K562 (cell line): ENCODE measurements around the gene PPM1F. TPM values are rescaled to one million over a fixed set of nuclear protein-coding genes. Genes with fewer than 3 reads are reported as not detected.

ENCODE experiments used
- ATAC-seq: fragments of 200-7000 bp; cut with Tn5 transposase; 3 replicates; pipeline ENCODE4 v1.9.1; 2020; ENCODE audit warnings: moderate library complexity
- BruUV-seq: library from RNA; stranded (reverse); fragments of 400-500 nt; replicated peaks from 2 replicates; lab custom pipeline; 2021; lab: Mats Ljungman, UMichigan
- CTCF ChIA-PET: fragments of 300-600 bp; formaldehyde crosslinking; extraction: SDS; loops from one replicate; lab custom pipeline; 2021; ENCODE audit warnings: low intra/inter-chr PET ratio; lab: Yijun Ruan, JAX
- POLR2A ChIA-PET: fragments of 300-600, 350-650 bp; sonication (Branson Sonifier 250); formaldehyde crosslinking; extraction: SDS; loops from one replicate; lab custom pipeline; 2021; ENCODE audit warnings: antibody characterized with exemption, inconsistent platforms; lab: Yijun Ruan, JAX
- DNase-seq, 4 experiments: peaks; one replicate each; pipeline versions ENCODE4 v3.0.0 to v3.0.0-alpha.2; 2011 to 2018; ENCODE audit warnings: low spot score in 3 of 4, mixed read lengths in 3 of 4; ENCODE audit errors: extremely low read depth in 1 of 4
- FAIRE-seq: peaks from 2 replicates; lab custom pipeline; 2011; peaks lifted over from hg19 to GRCh38; lab: Jason Lieb, UNC
- H2AFZ ChIP-seq: 2 replicates; pipeline ENCODE4 v1.6.0; 2011; ENCODE audit warnings: low read depth, low read length, control low read depth, inconsistent platforms
- H3K27ac ChIP-seq: fragments of 200-600 bp; 3 replicates; pipeline ENCODE4 v1.8.0; 2011; ENCODE audit warnings: low read depth, mild to moderate bottlenecking, control low read depth, inconsistent platforms, low read length, moderate library complexity, mixed read lengths; ENCODE audit errors: extremely low read depth
- H3K27me3 ChIP-seq, 2 experiments: fragments of 300-600 bp in 1 of 2; 2 replicates in 1 of 2; 3 replicates in 1 of 2; pipeline versions ENCODE4 v1.6.0 to v1.8.0; 2011; ENCODE audit warnings: inconsistent platforms in 2 of 2, low read length in 2 of 2, mild to moderate bottlenecking in 1 of 2, mixed read lengths in 1 of 2, moderate library complexity in 1 of 2; ENCODE audit not compliant: control insufficient read depth in 2 of 2, insufficient read depth in 2 of 2
- H3K36me3 ChIP-seq: fragments of 300-600 bp; 3 replicates; pipeline ENCODE4 v1.8.0; 2011; ENCODE audit warnings: mild to moderate bottlenecking, low read length, inconsistent platforms; ENCODE audit not compliant: control insufficient read depth, insufficient read depth
- H3K4me1 ChIP-seq, 2 experiments: fragments of 200-600 bp in 1 of 2; replicated peaks in 1 of 2; 2 replicates in 1 of 2; 3 replicates in 1 of 2; pipeline versions ENCODE4 v1.5.1 to v1.8.0; 2011; ENCODE audit warnings: inconsistent platforms in 2 of 2, low read length in 2 of 2, mild to moderate bottlenecking in 1 of 2, mixed read lengths in 1 of 2, moderate library complexity in 1 of 2; ENCODE audit not compliant: control insufficient read depth in 2 of 2, insufficient read depth in 2 of 2
- H3K4me2 ChIP-seq: 2 replicates; pipeline ENCODE4 v1.6.1; 2011; ENCODE audit warnings: low read length, control low read depth, inconsistent platforms, mixed read lengths; ENCODE audit not compliant: insufficient read depth
- H3K4me3 ChIP-seq: fragments of 200-600 bp; sonication (generic), shearing (Covaris generic); 2 replicates; pipeline ENCODE4 v1.5.1; 2016; ENCODE audit warnings: control low read depth, inconsistent platforms
- H3K79me2 ChIP-seq: fragments of 200-600 bp; 3 replicates; pipeline ENCODE4 v1.8.0; 2011; ENCODE audit warnings: low read length, inconsistent platforms; ENCODE audit not compliant: control insufficient read depth, insufficient read depth
- H3K9ac ChIP-seq, 2 experiments: 2 replicates each; pipeline versions ENCODE4 v1.6.0 to v1.6.1; 2011; ENCODE audit warnings: low read depth in 2 of 2, low read length in 2 of 2, control low read depth in 1 of 2, inconsistent platforms in 1 of 2, mild to moderate bottlenecking in 1 of 2, mixed read lengths in 1 of 2; ENCODE audit not compliant: insufficient read depth in 1 of 2
- H3K9me1 ChIP-seq: one replicate; pipeline ENCODE4 v1.6.0; 2011; ENCODE audit warnings: inconsistent platforms, mild to moderate bottlenecking, low read length, moderate library complexity; ENCODE audit not compliant: control insufficient read depth, insufficient read depth
- H3K9me3 ChIP-seq: replicated peaks from 2 replicates; pipeline ENCODE4 v1.5.1; 2011; ENCODE audit warnings: low read depth, low read length, inconsistent platforms; ENCODE audit not compliant: control insufficient read depth, insufficient read depth
- H4K20me1 ChIP-seq: replicated peaks from 2 replicates; pipeline ENCODE4 v1.6.1; 2011; ENCODE audit warnings: low read length, inconsistent platforms, mixed read lengths; ENCODE audit not compliant: control insufficient read depth, insufficient read depth
- ATF7 ChIP-seq: fragments of 450-650 bp; IDR thresholded peaks from 2 replicates; pipeline ENCODE4 v1.7.1; 2014; ENCODE audit warnings: mild to moderate bottlenecking, moderate library complexity
- CTCF ChIP-seq, 3 experiments: IDR thresholded peaks in 2 of 3; conservative IDR thresholded peaks in 1 of 3; 2 replicates each; pipeline ENCODE4 v1.5.1; 2011 to 2012; ENCODE audit warnings: low read length in 3 of 3, mild to moderate bottlenecking in 3 of 3, control low read depth in 2 of 3, improper control_type of control experiment in 1 of 3, inconsistent platforms in 1 of 3, low read depth in 1 of 3, mixed read lengths in 1 of 3, moderate library complexity in 1 of 3; ENCODE audit not compliant: insufficient read depth in 2 of 3
- KDM2B ChIP-seq: fragments of 250-450 bp; sonication (Bioruptor Pico); IDR thresholded peaks from 2 replicates; pipeline ENCODE4 v1.8.0; 2021; ENCODE audit warnings: mild to moderate bottlenecking, moderate library complexity
- MCM2 ChIP-seq: fragments of 450-650 bp; IDR thresholded peaks from 2 replicates; pipeline ENCODE4 v1.6.1; 2017; ENCODE audit warnings: low read depth, mild to moderate bottlenecking
- TRIM28 ChIP-seq: fragments of 450-650 bp; IDR thresholded peaks from 2 replicates; pipeline ENCODE4 v1.6.1; 2017
- WGBS: fragments of 100-300 bp; shearing (Covaris generic); methylation state at CpG from one replicate; pipeline ENCODE4 v1.1.6; 2016; ENCODE audit warnings: low coverage, mixed read lengths; ENCODE audit not compliant: insufficient coverage; ENCODE audit errors: missing lambda C conversion rate; 5-methylcytosine and 5-hydroxymethylcytosine counted together
- in situ Hi-C: fragments of 300-500 bp; cut with MboI; formaldehyde crosslinking; loops from 4 replicates; pipeline ENCODE4 v1.15.0; 2018; ENCODE audit warnings: inconsistent platforms, mixed read lengths
- intact Hi-C: fragments of 100-400 bp; cut with micrococcal nuclease; formaldehyde crosslinking; loops from 2 replicates; pipeline ENCODE4 v1.14.2; 2022
- polyA plus RNA-seq, 8 experiments: library from polyadenylated mRNA; depleted of rRNA in 4 of 8; stranded (reverse) in 5 of 8; unstranded in 3 of 8; fragments of >200 nt; fragmentation: Nextera tagmentation in 2 of 8; fragmentation: Illumina TruSeq in 1 of 8; extraction: Ambion mirVana in 2 of 8; extraction: Trizol in 1 of 8; gene quantifications; 2 replicates each; pipeline versions ENCODE4 v1.2.1 to v1.2.3, GENCODE V29; 2011 to 2014; ENCODE audit warnings: inconsistent platforms in 1 of 8, missing spikeins in 1 of 8
- total RNA-seq, 7 experiments: library from RNA; depleted of rRNA in 6 of 7; stranded (reverse); fragments of >200 nt in 6 of 7; fragmentation: Illumina TruSeq in 2 of 7; extraction: Trizol in 2 of 7; gene quantifications; 2 replicates each; pipeline versions ENCODE4 v1.2.1 to v1.2.3, GENCODE V29; 2011 to 2021; ENCODE audit warnings: low replicate concordance in 1 of 7

Gene PPM1F
- total and polyA plus RNA-seq, 9 of the 15 experiments (the other 6 are each of a cell fraction or from before 2014, with no cell fraction given), result 2.1 to 159 (median 64.0) TPM

- DNase-seq (no peak), FAIRE-seq (no peak), ATAC-seq (no peak)
- H3K4me3 ChIP-seq, result no peak overlapping the region
- 95% methylated on average over 19 of the region's 19 CpGs for WGBS
- H3K9ac ChIP-seq, result peak overlapping the region in 1 of 2 experiments; percentile 7; a peak in 1 of 4 replicates
- peaks cover 84% of the 10 kb centered on the region for H3K36me3 ChIP-seq
- H2AFZ ChIP-seq, result no peak overlapping the region
- in situ Hi-C loops, result loop anchor here (25.0 kb wide), 3 partner anchors 397 to 797 kb away; partner anchors contain the start of gene HIC2
- H3K4me1 ChIP-seq, result peaks cover 10 to 43% of the 10 kb centered on the region in 2 experiments
- H3K9me3 ChIP-seq, result no peaks in the 10 kb centered on the region
- TF ChIP-seq KDM2B, result peak; percentile 46; the same call in 1 of the 2 replicates
- TF ChIP-seq ATF7, result no peak
- no peak for TF ChIP-seq MCM2
- no peak for TF ChIP-seq TRIM28
- TF ChIP-seq CTCF (IDR thresholded peaks at IDR 0.05 in 2 of 3, conservative IDR thresholded peaks at IDR 0.05 in 1 of 3; ENCODE audit: insufficient read depth in 2 of 3, low read depth in 1 of 3, low read length in 3 of 3), result 0 out of 6 replicates have a peak, but pooled peaks of 1 of the 3 experiments have one; percentile 7
- POLR2A ChIA-PET, result interaction anchor here (0.7 to 49.7 kb wide), 4 partner anchors 0 to 215 kb away, joined by 3 to 1041 read pairs (median 522); partner anchors contain the start of gene PPM1F
- intact Hi-C loops, result no loop called here
- BruUV-seq, result no TSS peak
- no peak overlapping the region for H3K4me2 ChIP-seq
- peaks cover 11% of the 10 kb centered on the region; the same call in 1 of the 2 replicates for H4K20me1 ChIP-seq
- H3K27me3 ChIP-seq, result no peaks in the 10 kb centered on the region
- peaks cover 4% of the 10 kb centered on the region; the same call in 1 of the 3 replicates for H3K79me2 ChIP-seq
- H3K9me1 ChIP-seq, result peaks cover 16% of the 10 kb centered on the region
- no peak overlapping the region for H3K27ac ChIP-seq
- CTCF ChIA-PET, result interaction anchor here (1.2 kb wide), 1 partner anchor 18 kb away, joined by 4 read pairs; no protein-coding TSS in a partner anchor
Observed at GRCh38 chr22:21933910-21934309, 18.7 kb downstream of the PPM1F start.
